Stomach (tissue), 9 donors: ENCODE measurements around the gene OPCML. TPM values are rescaled to one million over a fixed set of nuclear protein-coding genes. Genes with fewer than 3 reads are reported as not detected.

Experiments used
- DNase-seq, 2 donors: peaks; one replicate each; pipeline versions ENCODE4 v3.0.0 to v3.0.0-alpha.2; 2013 to 2019
- H3K27ac ChIP-seq, 5 donors: fragments of 200-600 bp in 4 of 5; sonication (generic) in 4 of 5; one replicate each; pipeline ENCODE4 v1.5.1; 2013 to 2019; ENCODE audit warnings: mild to moderate bottlenecking in 1 of 5, moderate library complexity in 1 of 5
- H3K27me3 ChIP-seq, 3 donors: fragments of 200-600 bp; sonication (generic); one replicate each; pipeline ENCODE4 v1.5.1; 2017 to 2019; ENCODE audit warnings: mixed run types in 1 of 3
- H3K36me3 ChIP-seq, 4 donors: fragments of 200-600 bp; sonication (generic); 1 replicate in 3 of 4; 2 replicates in 1 of 4; pipeline ENCODE4 v1.5.1; 2016 to 2019
- H3K4me1 ChIP-seq, 4 donors: fragments of 200-600 bp; sonication (generic); one replicate each; pipeline ENCODE4 v1.5.1; 2016 to 2019
- H3K4me3 ChIP-seq, 4 donors: fragments of 200-600 bp; sonication (generic) in 3 of 4; one replicate each; pipeline ENCODE4 v1.5.1; 2016 to 2019; ENCODE audit warnings: mild to moderate bottlenecking in 1 of 4
- H3K9me3 ChIP-seq, 4 donors: fragments of 200-600 bp; sonication (generic); one replicate each; pipeline ENCODE4 v1.5.1; 2016 to 2019
- EP300 ChIP-seq: sonication (generic); formaldehyde crosslinking; IDR thresholded peaks from one replicate; pipeline ENCODE4 v1.6.1; 2017; ENCODE audit warnings: antibody characterized with exemption
- POLR2A ChIP-seq, 4 donors: fragments of 450-650 bp; IDR thresholded peaks; one replicate each; pipeline ENCODE4 v1.6.1; 2016; ENCODE audit warnings: antibody characterized with exemption in 4 of 4, control low read depth in 2 of 4, mild to moderate bottlenecking in 1 of 4, moderate library complexity in 1 of 4
- POLR2AphosphoS5 ChIP-seq, 3 donors: sonication (generic); formaldehyde crosslinking; IDR thresholded peaks; one replicate each; pipeline ENCODE4 v1.6.1; 2016; ENCODE audit warnings: antibody characterized with exemption in 3 of 3
- WGBS, 5 donors: extraction: QIAGEN DNeasy Blood & Tissue Kit in 3 of 5; methylation state at CpG; one replicate each; pipeline versions ENCODE4 v1.1.5 to v1.1.7; 2013 to 2018; 5-methylcytosine and 5-hydroxymethylcytosine counted together
- intact Hi-C: fragments of 100-400 bp; cut with DNase I; formaldehyde crosslinking; loops from one replicate; pipeline ENCODE4 v1.15.1; 2023; ENCODE audit warnings: low total_unique reads
- polyA plus RNA-seq, 3 donors: library from polyadenylated mRNA; stranded (reverse); fragments of 200-250 nt; gene quantifications; one replicate each; pipeline ENCODE4 v1.2.3, GENCODE V29; 2013
- total RNA-seq, 5 donors: library from RNA; depleted of rRNA; stranded (reverse); fragments of >200 nt; gene quantifications; one replicate each; pipeline versions ENCODE4 v1.1.0 to v1.2.3, GENCODE V29; 2014 to 2016
- TF ChIP-seq, protein P1 (sequence below), 7 experiments: fragments of 450-650 bp in 4 of 7; fragments of 200-600 bp in 3 of 7; sonication (generic) in 3 of 7; IDR thresholded peaks; one replicate each; pipeline ENCODE4 v1.5.1; 2016 to 2019; ENCODE audit warnings: antibody characterized with exemption in 7 of 7, control low read depth in 2 of 7, mild to moderate bottlenecking in 1 of 7
- donor health status: healthy with polysubstance abuse.
- donor health status: Bipolar disorder and iron deficiency.
- donor health status: healthy.

OPCML gene
- total and polyA plus RNA-seq, 8 donors = 0.03 to 0.92 (median 0.55) TPM; not detected in 3

DNA sequence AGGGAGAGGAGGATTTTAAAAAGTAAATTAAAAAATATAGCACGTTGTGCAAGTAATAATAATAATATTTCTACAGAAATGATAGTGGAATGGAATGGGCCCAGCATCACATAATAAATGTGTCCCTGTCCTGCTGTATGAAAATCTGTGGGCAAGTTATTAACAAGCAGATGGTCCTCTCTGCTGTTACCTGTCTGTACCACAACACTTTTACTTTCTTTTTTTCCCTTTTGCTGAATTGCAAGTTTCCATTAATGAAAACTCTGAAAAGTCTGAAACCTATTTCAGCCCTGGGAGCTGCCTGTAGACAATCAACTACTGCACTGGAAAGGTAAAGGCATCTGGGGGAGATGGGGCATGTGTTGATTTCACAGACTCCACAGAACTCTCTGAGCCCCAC is 937.1 kb downstream of the OPCML start:
- 44 to 69% (median 65%) methylated on average over 1 of the region's 1 CpG for WGBS, 5 donors
- H3K4me3 ChIP-seq = no peak overlapping the region

DNA sequence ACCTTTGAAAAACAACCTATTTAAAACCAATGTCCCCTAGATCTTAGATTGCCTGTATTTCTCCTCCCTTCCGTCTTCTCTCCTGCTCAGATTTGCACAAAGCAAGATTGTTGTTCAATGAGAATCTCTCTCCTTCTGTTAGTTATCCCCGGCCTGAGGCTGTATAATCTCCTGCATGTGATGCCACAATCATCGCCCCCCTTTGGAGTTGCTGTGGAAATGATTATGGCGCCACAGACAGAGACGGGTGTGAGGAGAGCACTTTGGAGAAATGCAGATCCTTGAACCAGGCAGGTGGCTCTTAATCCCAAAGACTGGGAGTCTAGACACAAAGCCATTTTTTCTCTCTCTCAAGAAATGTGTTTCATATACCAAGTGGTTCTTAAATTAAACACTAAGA is 941.3 kb downstream of the OPCML start:
- WGBS, 5 donors = 70 to 88% (median 86%) methylated on average over 5 of the region's 5 CpGs
- H3K36me3 ChIP-seq = no peaks in the 10 kb centered on the region
- H3K4me3 ChIP-seq = no peak overlapping the region
- H3K27me3 ChIP-seq = no peaks in the 10 kb centered on the region
- H3K4me1 ChIP-seq = peaks cover 0 to 17% (median 8%) of the 10 kb centered on the region in 4 donors
- no peak overlapping the region for H3K27ac ChIP-seq
- H3K9me3 ChIP-seq = no peaks in the 10 kb centered on the region
- no peak for DNase-seq
- TF ChIP-seq, protein P1, sequence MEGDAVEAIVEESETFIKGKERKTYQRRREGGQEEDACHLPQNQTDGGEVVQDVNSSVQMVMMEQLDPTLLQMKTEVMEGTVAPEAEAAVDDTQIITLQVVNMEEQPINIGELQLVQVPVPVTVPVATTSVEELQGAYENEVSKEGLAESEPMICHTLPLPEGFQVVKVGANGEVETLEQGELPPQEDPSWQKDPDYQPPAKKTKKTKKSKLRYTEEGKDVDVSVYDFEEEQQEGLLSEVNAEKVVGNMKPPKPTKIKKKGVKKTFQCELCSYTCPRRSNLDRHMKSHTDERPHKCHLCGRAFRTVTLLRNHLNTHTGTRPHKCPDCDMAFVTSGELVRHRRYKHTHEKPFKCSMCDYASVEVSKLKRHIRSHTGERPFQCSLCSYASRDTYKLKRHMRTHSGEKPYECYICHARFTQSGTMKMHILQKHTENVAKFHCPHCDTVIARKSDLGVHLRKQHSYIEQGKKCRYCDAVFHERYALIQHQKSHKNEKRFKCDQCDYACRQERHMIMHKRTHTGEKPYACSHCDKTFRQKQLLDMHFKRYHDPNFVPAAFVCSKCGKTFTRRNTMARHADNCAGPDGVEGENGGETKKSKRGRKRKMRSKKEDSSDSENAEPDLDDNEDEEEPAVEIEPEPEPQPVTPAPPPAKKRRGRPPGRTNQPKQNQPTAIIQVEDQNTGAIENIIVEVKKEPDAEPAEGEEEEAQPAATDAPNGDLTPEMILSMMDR (IDR thresholded peaks at IDR 0.05) = no peak
- no peak for TF ChIP-seq POLR2A (IDR thresholded peaks at IDR 0.05)
- no peak for TF ChIP-seq EP300
- no peak for TF ChIP-seq POLR2AphosphoS5 (IDR thresholded peaks at IDR 0.05)
- intact Hi-C loops = no loop called here

More for the DNA sequence above, 937.1 kb downstream of the OPCML start:
- no peak for DNase-seq
- peaks cover 0 to 16% (median 12%) of the 10 kb centered on the region in 4 donors for H3K4me1 ChIP-seq
- no peaks in the 10 kb centered on the region for H3K27me3 ChIP-seq
- H3K27ac ChIP-seq = no peak overlapping the region
- TF ChIP-seq POLR2AphosphoS5 (IDR thresholded peaks at IDR 0.05) (no peak), EP300 (no peak), POLR2A (IDR thresholded peaks at IDR 0.05) (no peak)
- TF ChIP-seq, protein P1 (IDR thresholded peaks at IDR 0.05) = no peak
- intact Hi-C loops = no loop called here
- no peaks in the 10 kb centered on the region for H3K9me3 ChIP-seq
- no peaks in the 10 kb centered on the region for H3K36me3 ChIP-seq

DNA sequence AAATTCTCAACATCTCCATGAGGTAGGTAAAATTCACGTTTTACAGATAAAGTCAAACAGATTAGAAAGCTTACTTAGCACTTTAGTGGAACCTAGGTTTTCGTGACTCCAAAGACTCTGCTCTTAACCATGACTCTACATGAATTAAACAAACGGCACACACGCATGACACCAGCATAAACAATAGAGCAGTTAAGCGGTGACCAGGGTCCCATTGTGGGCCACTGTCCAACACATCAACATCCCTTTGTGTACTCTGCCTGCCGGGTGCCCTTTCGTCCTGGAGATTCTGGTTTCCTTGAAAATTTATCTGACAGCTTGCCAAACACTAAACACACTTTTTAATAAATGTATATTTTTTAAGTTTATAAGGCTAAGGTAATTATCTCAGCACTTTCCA is 941.7 kb downstream of the OPCML start:
- H3K4me1 ChIP-seq = peaks cover 0 to 13% (median 4%) of the 10 kb centered on the region in 4 donors
- no peak overlapping the region for H3K27ac ChIP-seq
- intact Hi-C loops = no loop called here
- DNase-seq = peak in 1 of 2 donors; percentile 27
- no peaks in the 10 kb centered on the region for H3K36me3 ChIP-seq
- TF ChIP-seq POLR2AphosphoS5 (IDR thresholded peaks at IDR 0.05) = no peak
- no peak for TF ChIP-seq POLR2A (IDR thresholded peaks at IDR 0.05)
- TF ChIP-seq, protein P1 (IDR thresholded peaks at IDR 0.05) = no peak
- no peak for TF ChIP-seq EP300
- WGBS, 5 donors = 11 to 36% (median 18%) methylated on average over 7 of the region's 7 CpGs
- no peaks in the 10 kb centered on the region for H3K27me3 ChIP-seq
- no peaks in the 10 kb centered on the region for H3K9me3 ChIP-seq
- no peak overlapping the region for H3K4me3 ChIP-seq

DNA sequence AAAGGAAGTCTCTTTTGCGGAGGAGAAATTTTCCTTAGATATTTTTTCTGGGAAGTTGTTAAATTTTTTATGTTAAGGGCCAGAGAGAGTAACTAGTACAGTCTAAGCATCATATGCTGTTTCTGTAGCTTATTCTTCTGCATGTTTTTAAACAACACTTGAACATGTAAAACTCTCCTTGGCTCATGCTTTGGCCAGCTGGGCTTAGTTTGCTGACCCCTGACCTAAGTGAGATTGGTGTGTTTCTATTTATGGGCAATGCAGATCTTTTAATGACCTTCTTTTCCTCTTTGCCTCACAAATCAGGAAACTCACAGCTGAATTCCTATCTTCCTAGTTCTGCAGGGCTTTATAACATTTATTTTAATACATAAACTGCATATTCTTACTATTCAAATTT is 942.5 kb downstream of the OPCML start:
- intact Hi-C loops = no loop called here
- WGBS, 5 donors = 71 to 84% (median 74%) methylated on average over 1 of the region's 1 CpG
- peak in 1 of 2 donors; percentile 15 for DNase-seq
- H3K27ac ChIP-seq = no peak overlapping the region
- H3K36me3 ChIP-seq = no peaks in the 10 kb centered on the region
- TF ChIP-seq, protein P1 (IDR thresholded peaks at IDR 0.05) = no peak
- no peak for TF ChIP-seq POLR2A (IDR thresholded peaks at IDR 0.05)
- TF ChIP-seq EP300 = no peak
- no peak for TF ChIP-seq POLR2AphosphoS5 (IDR thresholded peaks at IDR 0.05)
- H3K4me3 ChIP-seq = no peak overlapping the region
- H3K4me1 ChIP-seq = peaks cover 0 to 7% (median 2%) of the 10 kb centered on the region in 4 donors
- no peaks in the 10 kb centered on the region for H3K9me3 ChIP-seq
- no peaks in the 10 kb centered on the region for H3K27me3 ChIP-seq
